ENCODE results near the gene NMT1. TPM values are rescaled to one million over a fixed set of nuclear protein-coding genes. Genes with fewer than 3 reads are reported as not detected.

NMT1 gene
- total and polyA plus RNA-seq, 2 of the 13 experiments (the other 11 are each of a cell fraction or from before 2014, with no cell fraction given) = 75.7 to 142 TPM

- TF ChIP-seq ZBTB39 (CRISPR knock-in tag; IDR thresholded peaks at IDR 0.05) (no peak), ZNF598 (CRISPR knock-in tag; IDR thresholded peaks at IDR 0.05; ENCODE audit: borderline replicate concordance) (0 out of 2 replicates have a peak, but pooled peaks have one; percentile 39), SNRNP70 (IDR thresholded peaks at IDR 0.05; ENCODE audit: low read depth, low read length) (no peak), SRSF9 (IDR thresholded peaks at IDR 0.05; ENCODE audit: borderline replicate concordance, insufficient read depth, low read depth, low read length, poor library complexity, severe bottlenecking) (no peak), ETV5 (CRISPR knock-in tag; IDR thresholded peaks at IDR 0.05; ENCODE audit: borderline replicate concordance) (peak; percentile 17), PHF20 (CRISPR knock-in tag; IDR thresholded peaks at IDR 0.05) (no peak), ZNF879 (CRISPR knock-in tag; IDR thresholded peaks at IDR 0.05) (no peak), MTA1 (CRISPR knock-in tag; IDR thresholded peaks at IDR 0.05; ENCODE audit: borderline replicate concordance) (no peak), POLR2AphosphoS2 (IDR thresholded peaks at IDR 0.05; ENCODE audit: low read depth, low read length) (no peak), ZSCAN30 (CRISPR knock-in tag; IDR thresholded peaks at IDR 0.05) (no peak), ATF6 (CRISPR knock-in tag; conservative IDR thresholded peaks at IDR 0.05) (no peak), ZNF766 (CRISPR knock-in tag; IDR thresholded peaks at IDR 0.05; ENCODE audit: borderline replicate concordance) (no peak), ASH2L (IDR thresholded peaks at IDR 0.05; ENCODE audit: insufficient read length, low read depth, low read length) (no peak), HNRNPL (IDR thresholded peaks at IDR 0.05; ENCODE audit: low read depth, low read length) (no peak), ZFAT (CRISPR knock-in tag; conservative IDR thresholded peaks at IDR 0.05) (no peak), BCLAF1 (IDR thresholded peaks at IDR 0.05) (no peak), MATR3 (CRISPR knock-in tag; IDR thresholded peaks at IDR 0.05) (no peak), ZNF138 (CRISPR knock-in tag; IDR thresholded peaks at IDR 0.05; ENCODE audit: low read depth) (no peak), ZNF205 (CRISPR knock-in tag; IDR thresholded peaks at IDR 0.05) (no peak), SATB2 (CRISPR knock-in tag; IDR thresholded peaks at IDR 0.05) (no peak), PREB (CRISPR knock-in tag; IDR thresholded peaks at IDR 0.05) (no peak), YEATS4 (CRISPR knock-in tag; IDR thresholded peaks at IDR 0.05; ENCODE audit: borderline replicate concordance) (no peak)
These were observed 37.9 kb downstream of the NMT1 start (continued) for GRCh38 chr17:45098869-45099616.

Data from HepG2 (cell line).